HT-29 (cell line): Measurements from ENCODE around the gene ATXN1. TPM values are rescaled to one million over a fixed set of nuclear protein-coding genes. Genes with fewer than 3 reads are reported as not detected.
A peak's percentile ranks its signal among the peaks of the same experiment; 100 is the strongest.

Source experiments
- DNase-seq: peaks from one replicate; pipeline ENCODE4 v3.0.0-alpha.2; 2015; ENCODE audit warnings: low spot score
- total RNA-seq: library from RNA; depleted of rRNA; stranded (reverse); fragments of >200 nt; shearing (Covaris generic); gene quantifications from 2 replicates; pipeline ENCODE4 v1.2.3, GENCODE V29; 2014

Gene ATXN1
- total RNA-seq, 1 experiment from 2014 or later, result 39.1 TPM

GRCh38 chr6:16539086-16539931 lies 222.0 kb downstream of the ATXN1 start:
- no peak for DNase-seq

DNA sequence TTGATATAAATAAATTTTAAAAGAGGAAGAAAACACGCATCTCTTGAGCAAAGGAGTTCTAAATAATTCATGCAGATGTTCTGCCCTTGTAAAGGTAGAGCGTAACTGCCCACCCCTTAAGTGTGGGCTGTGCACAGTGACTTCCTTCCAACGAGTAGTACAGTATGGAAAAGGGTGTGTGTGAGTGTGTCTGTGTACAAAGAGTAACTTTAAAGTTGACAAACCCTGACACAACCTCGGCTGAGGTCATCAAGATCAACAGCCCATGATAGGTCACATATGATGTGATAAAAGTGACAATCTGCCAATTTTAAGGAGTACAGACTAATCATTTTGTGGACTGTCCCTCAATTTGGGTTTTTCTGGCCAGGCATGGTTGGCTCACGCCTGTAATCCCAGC lies 225.7 kb downstream of the ATXN1 start:
- no peak for DNase-seq

DNA sequence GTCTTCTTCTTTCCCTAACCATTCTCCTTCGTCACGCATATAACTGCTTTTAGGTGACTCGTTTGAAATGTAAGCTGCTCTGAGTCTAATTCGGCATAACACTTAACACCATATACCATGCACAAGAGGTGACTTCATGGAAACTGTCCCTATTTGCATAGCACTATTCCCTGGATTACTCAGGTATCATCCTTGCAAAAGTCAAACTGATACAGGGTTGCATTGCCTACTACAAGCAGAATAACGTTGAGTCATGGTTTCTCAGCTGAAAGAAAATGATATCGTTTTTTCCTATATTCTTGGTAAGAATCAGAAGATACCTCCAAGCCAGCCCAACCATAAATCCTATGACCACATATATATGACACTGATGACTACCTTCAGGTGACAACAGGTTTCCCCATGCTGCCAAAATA lies 227.5 kb downstream of the ATXN1 start:
- no peak for DNase-seq

DNA sequence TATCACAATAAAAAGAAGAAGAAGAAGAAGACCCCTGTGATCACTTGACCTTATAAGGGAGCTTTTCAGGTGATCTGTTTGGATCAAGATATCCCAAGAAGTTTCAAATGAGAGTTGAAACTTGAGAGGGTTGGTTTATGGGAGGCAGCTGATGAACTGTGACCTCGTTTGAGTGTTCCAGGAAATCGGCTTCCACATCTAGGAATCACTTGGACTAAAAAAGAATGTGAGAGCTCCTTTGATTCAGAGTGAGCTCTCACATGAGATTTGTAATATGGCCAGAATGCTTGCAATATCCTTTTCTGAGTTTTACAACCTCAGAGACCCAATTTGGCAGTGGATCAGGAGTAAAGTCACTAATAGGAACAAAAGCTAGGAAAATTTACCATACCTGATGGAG lies 228.1 kb downstream of the ATXN1 start:
- no peak for DNase-seq

GRCh38 chr6:16527691-16528090 lies 233.6 kb downstream of the ATXN1 start:
- no peak for DNase-seq

DNA sequence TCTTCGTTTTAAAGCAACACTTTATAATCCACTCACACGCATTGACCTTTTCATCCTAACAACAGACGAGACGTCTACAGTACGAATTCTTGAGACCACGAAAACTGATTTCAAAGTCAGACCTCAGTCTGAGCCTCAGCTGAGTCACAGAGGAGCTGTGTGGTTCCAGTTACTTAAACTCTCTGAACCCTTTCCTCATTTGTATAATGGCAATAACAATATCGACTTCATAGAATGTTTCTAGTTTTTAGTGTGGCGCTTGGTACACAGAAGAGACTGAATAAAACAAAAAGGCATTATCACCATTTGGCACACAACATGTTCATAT lies 236.9 kb downstream of the ATXN1 start:
- no peak for DNase-seq

DNA sequence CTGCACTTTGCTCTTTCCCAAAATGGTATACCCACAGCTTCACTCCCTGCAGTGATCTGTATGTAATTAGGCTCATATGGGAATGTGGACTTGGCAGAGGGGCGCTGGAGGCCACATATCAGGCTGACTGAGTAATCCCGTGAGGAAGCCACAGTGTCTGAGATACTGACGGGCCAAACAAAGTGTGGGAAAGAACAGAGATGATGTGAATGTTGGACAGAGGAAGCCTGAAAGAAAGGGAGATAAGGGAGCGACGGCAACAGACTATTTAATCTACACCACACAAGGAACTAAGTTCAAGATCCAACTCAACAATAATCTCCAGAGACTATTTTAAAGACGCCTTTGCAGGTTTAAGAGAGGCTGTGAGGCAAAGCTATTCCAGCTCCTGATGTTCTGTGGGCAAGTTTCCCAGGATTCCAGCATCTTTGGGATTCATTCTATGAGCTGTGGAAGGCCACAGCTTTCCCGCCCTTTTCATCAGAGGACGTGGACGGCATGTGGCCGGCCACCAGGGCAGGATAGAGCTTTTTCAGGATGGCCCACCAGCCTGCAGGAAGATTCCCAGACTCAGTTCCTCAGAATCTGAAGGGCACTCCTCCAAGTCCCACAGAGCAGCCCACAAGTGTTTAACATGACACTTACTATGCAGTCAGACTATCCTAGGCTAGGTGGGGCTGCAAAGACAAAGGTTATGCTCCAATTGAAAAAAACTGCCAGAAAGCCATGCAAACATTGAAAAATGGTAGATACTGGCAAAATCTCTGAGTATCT lies 237.5 kb downstream of the ATXN1 start:
- DNase-seq, result no peak

DNA sequence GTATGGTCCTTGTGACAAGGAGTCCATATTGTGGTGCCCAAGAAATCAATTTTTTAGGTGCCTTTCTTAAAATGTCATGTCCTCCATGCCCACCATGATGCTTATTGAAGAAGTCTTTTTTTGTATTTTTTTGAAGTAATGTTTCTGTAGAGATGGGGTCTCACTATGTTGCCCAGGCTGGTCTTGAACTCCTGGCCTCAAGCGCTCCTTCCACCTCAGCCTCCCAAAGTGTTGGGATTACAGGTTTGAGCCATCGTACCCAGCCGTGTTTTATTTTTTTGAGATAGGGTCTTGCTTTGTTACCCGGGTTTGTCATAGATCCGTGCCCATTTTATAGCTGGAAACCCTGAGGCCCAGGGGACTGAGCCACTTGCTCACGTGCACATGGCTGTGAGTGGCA lies 238.3 kb downstream of the ATXN1 start:
- no peak for DNase-seq

- no peak for DNase-seq
Measured at GRCh38 chr6:16521528-16521927, 239.7 kb downstream of the ATXN1 start.

GRCh38 chr6:16519265-16520242 lies 241.7 kb downstream of the ATXN1 start:
- DNase-seq, result peak; percentile 57

DNA sequence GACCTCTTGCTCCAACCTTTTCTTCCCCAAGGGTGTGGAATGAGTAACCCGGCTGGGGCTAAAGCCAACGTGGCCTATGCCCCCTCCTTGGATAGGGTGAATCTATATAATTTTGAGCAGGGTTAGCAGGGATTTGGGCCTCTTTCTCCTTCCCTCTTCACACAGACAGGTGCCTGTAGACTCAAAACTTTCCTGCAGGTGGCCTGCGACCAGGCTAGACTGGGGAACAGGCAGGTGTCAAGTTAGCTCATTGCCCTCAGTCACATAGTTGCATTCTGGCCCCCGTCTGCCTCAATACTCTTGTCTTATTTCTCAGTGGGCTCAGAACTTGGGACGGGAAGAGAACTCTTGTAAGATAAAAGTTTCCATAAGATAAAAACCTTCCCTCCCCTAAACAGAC lies 243.0 kb downstream of the ATXN1 start:
- DNase-seq, result peak; percentile 20

DNA sequence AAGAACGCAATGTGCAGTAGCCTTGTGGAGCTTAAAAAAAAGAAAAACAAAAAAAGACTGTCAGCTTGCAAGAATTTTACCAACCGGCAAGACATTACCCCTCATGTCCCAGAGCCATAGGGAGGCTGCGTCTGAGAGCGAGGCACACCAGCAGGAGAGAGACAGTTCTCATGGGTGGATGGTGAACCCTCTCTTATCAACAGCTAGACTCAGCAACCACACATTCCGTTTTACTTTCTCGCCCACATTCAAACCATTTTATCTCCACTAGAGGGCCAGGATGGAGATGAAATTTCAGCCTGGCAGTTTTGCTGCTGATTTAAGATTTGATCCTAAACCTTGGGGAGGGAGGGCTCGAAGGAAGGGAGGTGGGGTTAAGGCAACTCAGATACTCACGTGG lies 247.0 kb downstream of the ATXN1 start:
- peak; percentile 45 for DNase-seq

GRCh38 chr6:16512544-16513290 lies 248.5 kb downstream of the ATXN1 start:
- DNase-seq, result no peak

GRCh38 chr6:16511723-16512489 lies 249.4 kb downstream of the ATXN1 start:
- DNase-seq, result no peak

GRCh38 chr6:16511040-16511660 lies 250.1 kb downstream of the ATXN1 start:
- DNase-seq, result peak; percentile 57

DNA sequence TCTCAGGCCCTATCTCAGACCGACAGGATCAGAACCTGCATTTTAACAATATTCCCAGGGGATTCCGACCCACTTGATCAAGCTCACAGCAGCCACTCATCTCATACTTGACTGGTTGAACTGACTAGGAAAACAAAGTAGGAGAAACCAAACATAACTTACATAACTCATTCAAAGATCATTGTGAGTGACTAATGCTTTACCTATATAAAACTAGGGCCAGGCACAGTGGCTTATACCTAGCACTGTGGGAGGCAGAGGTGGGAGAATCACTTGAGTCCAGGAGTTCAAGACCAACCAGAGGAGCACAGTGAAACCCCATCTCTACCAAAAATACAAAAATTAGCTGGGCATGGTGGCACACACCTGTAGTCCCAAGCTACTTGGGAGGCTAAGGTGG lies 251.0 kb downstream of the ATXN1 start:
- DNase-seq, result no peak

- DNase-seq, result no peak
Measured at GRCh38 chr6:16508959-16509358, 252.3 kb downstream of the ATXN1 start.

DNA sequence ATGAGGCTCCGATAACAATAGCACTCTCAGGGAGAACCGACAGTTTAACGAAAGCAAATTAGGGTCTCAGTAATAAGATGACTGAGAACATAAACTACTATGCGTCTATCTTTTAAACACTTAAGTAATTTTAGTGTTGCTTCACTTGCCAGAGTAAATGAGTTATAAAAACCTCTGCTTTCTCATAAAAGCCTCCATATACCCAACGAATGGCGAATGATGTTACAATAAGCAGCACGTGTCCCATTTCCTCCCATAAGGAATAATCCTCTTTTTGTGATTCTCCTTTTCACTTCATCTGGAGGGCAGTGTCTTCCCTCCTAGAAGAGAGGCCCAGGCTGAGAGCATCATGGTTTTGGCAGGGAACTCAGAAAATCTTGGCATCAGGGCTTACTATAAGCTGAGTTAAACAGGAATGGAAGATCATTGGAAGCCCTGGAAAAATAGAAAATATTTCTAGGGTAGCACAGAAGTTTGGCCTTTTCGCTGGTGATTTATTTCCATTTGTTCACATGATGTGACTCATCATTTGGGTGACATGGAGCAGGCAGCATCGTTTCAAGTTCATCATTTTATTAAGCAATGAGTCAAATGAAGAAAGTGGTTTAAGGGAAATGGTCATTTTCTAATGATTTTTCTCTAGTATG lies 255.4 kb downstream of the ATXN1 start:
- DNase-seq, result no peak

DNA sequence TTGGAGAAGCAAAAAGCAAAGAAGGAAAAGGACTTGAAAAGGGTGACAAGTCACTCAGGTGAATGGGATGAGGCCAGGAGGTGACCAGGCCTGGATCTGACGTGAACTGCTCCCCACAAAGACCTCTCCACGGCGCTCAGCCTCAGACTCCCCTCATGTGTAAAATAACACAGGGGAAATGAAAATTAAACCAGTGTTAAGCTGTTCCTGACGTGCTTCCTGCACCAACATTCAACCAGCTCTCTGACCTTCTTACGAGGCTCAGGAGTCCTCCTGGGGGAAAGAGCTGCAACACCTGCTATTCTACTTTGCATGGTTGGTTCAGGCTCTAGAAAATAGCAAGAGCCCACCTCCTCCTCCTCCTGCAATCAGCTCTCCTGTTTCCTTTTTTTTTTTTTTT lies 256.7 kb downstream of the ATXN1 start:
- DNase-seq, result no peak
